HCT116 (cell line): ENCODE measurements around the gene WDR20. TPM values are rescaled to one million over a fixed set of nuclear protein-coding genes. Genes with fewer than 3 reads are reported as not detected.

Experiments used
- ATAC-seq: fragments of 200-7000 bp; cut with Tn5 transposase; 2 replicates; pipeline ENCODE4 v1.9.1; 2020; ENCODE audit warnings: mild to moderate bottlenecking, moderate library complexity
- BruUV-seq: library from RNA; stranded (reverse); fragments of 400-500 nt; replicated peaks from 2 replicates; lab custom pipeline; 2021; lab: Mats Ljungman, UMichigan
- CTCF ChIA-PET: fragments of 300-600 bp; sonication (Branson Sonifier 250); formaldehyde crosslinking; loops from one replicate; lab custom pipeline; 2021; ENCODE audit warnings: antibody characterized with exemption; lab: Charles Lee
- POLR2A ChIA-PET: fragments of 300-600, 350-600 bp; sonication (Branson Sonifier 250); formaldehyde crosslinking; loops from one replicate; lab custom pipeline; 2021; ENCODE audit warnings: antibody characterized with exemption; lab: Charles Lee
- RAD21 ChIA-PET, 2 experiments: fragments of 300-600 bp; sonication (Branson Sonifier 250); formaldehyde crosslinking; loops; one replicate each; lab custom pipeline; 2023; ENCODE audit warnings: low total read pairs in 2 of 2; ENCODE audit not compliant: uncharacterized antibody in 2 of 2, unreplicated experiment in 2 of 2, low non-redundant PET in 1 of 2; lab: Charles Lee
- DNase-seq: peaks from one replicate; pipeline ENCODE4 v3.0.0-alpha.2; 2010; ENCODE audit warnings: low read depth, low spot score
- H2AFZ ChIP-seq: fragments of 200-600 bp; shearing (Covaris generic), sonication (generic); 2 replicates; pipeline ENCODE4 v1.6.1; 2017; ENCODE audit warnings: low read depth, mixed run types, mixed read lengths, antibody characterized with exemption, low read length; ENCODE audit not compliant: poor library complexity, severe bottlenecking
- H3K27ac ChIP-seq: 2 replicates; pipeline ENCODE4 v1.5.1; 2012; ENCODE audit warnings: low read depth, low read length
- H3K27me3 ChIP-seq: fragments of 200-600 bp; sonication (generic); 2 replicates; pipeline ENCODE4 v1.6.1; 2016; ENCODE audit warnings: mixed run types, low read length, mixed read lengths; ENCODE audit not compliant: insufficient read depth
- H3K36me3 ChIP-seq, 2 experiments: fragments of 200-500 bp in 1 of 2; fragments of 200-600 bp in 1 of 2; sonication (Bioruptor generic) in 1 of 2; sonication (generic) in 1 of 2; 2 replicates each; pipeline versions ENCODE4 v1.5.1 to v1.6.1; 2014 to 2016; ENCODE audit warnings: low read length in 2 of 2, inconsistent platforms in 1 of 2, mixed read lengths in 1 of 2, mixed run types in 1 of 2; ENCODE audit not compliant: insufficient read depth in 2 of 2, control insufficient read depth in 1 of 2
- H3K4me1 ChIP-seq, 2 experiments: fragments of 200-600 bp in 1 of 2; sonication (generic) in 1 of 2; 2 replicates each; pipeline versions ENCODE4 v1.5.1 to v1.6.1; 2012 to 2017; ENCODE audit warnings: low read length in 2 of 2, inconsistent platforms in 1 of 2, mild to moderate bottlenecking in 1 of 2, mixed read lengths in 1 of 2, mixed run types in 1 of 2, moderate library complexity in 1 of 2; ENCODE audit not compliant: insufficient read depth in 2 of 2, control insufficient read depth in 1 of 2
- H3K4me2 ChIP-seq: fragments of 200-600 bp; sonication (generic); 2 replicates; pipeline ENCODE4 v1.6.1; 2017; ENCODE audit warnings: mixed run types, low read length, mixed read lengths
- H3K4me3 ChIP-seq, 2 experiments: fragments of 200-600 bp in 1 of 2; sonication (generic) in 1 of 2; replicated peaks in 1 of 2; 2 replicates each; pipeline ENCODE4 v1.5.1; 2011 to 2016; ENCODE audit warnings: low read length in 2 of 2, control low read depth in 1 of 2, low read depth in 1 of 2, mild to moderate bottlenecking in 1 of 2, mixed read lengths in 1 of 2, mixed run types in 1 of 2
- H3K79me2 ChIP-seq: fragments of 200-600 bp; sonication (generic); 2 replicates; pipeline ENCODE4 v1.6.1; 2017; ENCODE audit warnings: mild to moderate bottlenecking, mixed run types, low read length, moderate library complexity, mixed read lengths; ENCODE audit not compliant: insufficient read depth
- H3K9ac ChIP-seq: fragments of 200-600 bp; sonication (generic); 2 replicates; pipeline ENCODE4 v1.6.1; 2016; ENCODE audit warnings: low read length, mixed read lengths
- H3K9me2 ChIP-seq: fragments of 200-600 bp; sonication (generic), shearing (Covaris generic); 2 replicates; pipeline ENCODE4 v1.6.1; 2017; ENCODE audit warnings: mixed run types, mild to moderate bottlenecking, moderate library complexity; ENCODE audit not compliant: insufficient read depth
- H3K9me3 ChIP-seq, 2 experiments: fragments of 200-500 bp in 1 of 2; fragments of 200-600 bp in 1 of 2; sonication (Bioruptor generic) in 1 of 2; sonication (generic) in 1 of 2; 2 replicates each; pipeline ENCODE4 v1.6.1; 2014 to 2017; ENCODE audit warnings: low read length in 2 of 2, mixed read lengths in 2 of 2, inconsistent platforms in 1 of 2, low read depth in 1 of 2, mild to moderate bottlenecking in 1 of 2, mixed run types in 1 of 2, moderate library complexity in 1 of 2; ENCODE audit not compliant: control insufficient read depth in 1 of 2, insufficient read depth in 1 of 2
- H4K20me1 ChIP-seq: fragments of 200-600 bp; sonication (generic), shearing (Covaris generic); 2 replicates; pipeline ENCODE4 v1.6.1; 2017; ENCODE audit warnings: mixed run types, mild to moderate bottlenecking, moderate library complexity; ENCODE audit not compliant: insufficient read depth
- EGR1 ChIP-seq: IDR thresholded peaks from 2 replicates; pipeline ENCODE4 v1.6.1; 2012; ENCODE audit warnings: low read depth
- ELF1 ChIP-seq: IDR thresholded peaks from 2 replicates; pipeline ENCODE4 v1.6.1; 2012; ENCODE audit warnings: low read depth, borderline replicate concordance
- EZH2 ChIP-seq: fragments of 200-600 bp; sonication (generic); IDR thresholded peaks from 2 replicates; pipeline ENCODE4 v1.6.1; 2017; ENCODE audit warnings: antibody characterized with exemption, mixed run types
- EZH2phosphoT487 ChIP-seq: fragments of 200-600 bp; IDR thresholded peaks from 2 replicates; pipeline ENCODE4 v1.6.1; 2018; ENCODE audit warnings: antibody characterized with exemption, borderline replicate concordance
- FOSL1 ChIP-seq: IDR thresholded peaks from 2 replicates; pipeline ENCODE4 v1.6.1; 2012; ENCODE audit warnings: low read depth
- JUND ChIP-seq: IDR thresholded peaks from 2 replicates; pipeline ENCODE4 v1.6.1; 2012
- MAX ChIP-seq: IDR thresholded peaks from 2 replicates; pipeline ENCODE4 v1.6.1; 2012
- POLR2AphosphoS5 ChIP-seq: IDR thresholded peaks from 2 replicates; pipeline ENCODE4 v1.6.1; 2011; ENCODE audit warnings: mild to moderate bottlenecking, low read depth, low read length, moderate library complexity
- SP1 ChIP-seq: IDR thresholded peaks from 2 replicates; pipeline ENCODE4 v1.6.1; 2012; ENCODE audit warnings: low read depth
- TCF7L2 ChIP-seq: IDR thresholded peaks from 2 replicates; pipeline ENCODE4 v1.7.0; 2011; ENCODE audit warnings: borderline replicate concordance, inconsistent platforms; ENCODE audit not compliant: insufficient read depth, insufficient read length; ENCODE audit errors: extremely low read depth
- YY1 ChIP-seq: IDR thresholded peaks from 2 replicates; pipeline ENCODE4 v1.6.1; 2011; ENCODE audit warnings: low read length, low read depth, moderate library complexity, mild to moderate bottlenecking; ENCODE audit not compliant: insufficient replicate concordance; ENCODE audit errors: extremely low read depth
- ZFX ChIP-seq: fragments of 450-650 bp; IDR thresholded peaks from 2 replicates; pipeline ENCODE4 v1.6.1; 2017
- ZNF274 ChIP-seq: fragments of 200-500 bp; sonication (Bioruptor generic); IDR thresholded peaks from 2 replicates; pipeline ENCODE4 v1.6.1; 2014; ENCODE audit warnings: mild to moderate bottlenecking, low read depth, low read length, inconsistent platforms
- intact Hi-C: fragments of 100-400 bp; cut with micrococcal nuclease; formaldehyde crosslinking; loops from 2 replicates; pipeline ENCODE4 v1.10.0; 2022
- total RNA-seq: library from RNA; stranded (reverse); gene quantifications from one replicate; pipeline ENCODE4 v1.2.1, GENCODE V29; 2021; ENCODE audit not compliant: unreplicated experiment

The WDR20 gene
- total RNA-seq, 1 experiment from 2014 or later, result 21.1 TPM

- H3K27me3 ChIP-seq, result no peaks in the 10 kb centered on the region
- DNase-seq, result no peak
- H4K20me1 ChIP-seq, result no peaks in the 10 kb centered on the region
- no peak overlapping the region for H2AFZ ChIP-seq
- no peaks in the 10 kb centered on the region for H3K9me2 ChIP-seq
- H3K79me2 ChIP-seq, result no peaks in the 10 kb centered on the region
- ATAC-seq, result no peak
- intact Hi-C loops, result no loop called here
- no peak overlapping the region for H3K4me3 ChIP-seq
- no peaks in the 10 kb centered on the region for H3K4me1 ChIP-seq
- H3K36me3 ChIP-seq, result no peaks in the 10 kb centered on the region
- BruUV-seq, result no TSS peak
- POLR2A ChIA-PET, result no interaction called here
- no peak overlapping the region for H3K4me2 ChIP-seq
- no peaks in the 10 kb centered on the region for H3K9me3 ChIP-seq
- no peak overlapping the region for H3K9ac ChIP-seq
- TF ChIP-seq EGR1 (no peak), SP1 (no peak), YY1 (no peak), MAX (no peak), ZNF274 (no peak), JUND (no peak), EZH2 (no peak), EZH2phosphoT487 (no peak), FOSL1 (no peak), POLR2AphosphoS5 (no peak), ELF1 (no peak)
- CTCF ChIA-PET, result no interaction called here
- RAD21 ChIA-PET, result no interaction called here
- H3K27ac ChIP-seq, result no peak overlapping the region
These were observed 108.4 kb downstream of the WDR20 start for GRCh38 chr14:102248121-102248520.

GRCh38 chr14:102249041-102249440 is 109.3 kb downstream of the WDR20 start:
- ChIA-PET CTCF (no interaction called here), POLR2A (no interaction called here), RAD21 (interaction anchor here in 1 of 2 experiments (0.6 kb wide), 1 partner anchor 49 kb away, joined by 3 read pairs; no protein-coding TSS in a partner anchor)
- H3K36me3 ChIP-seq, result no peaks in the 10 kb centered on the region
- H3K9me3 ChIP-seq, result no peaks in the 10 kb centered on the region
- no peak for ATAC-seq
- intact Hi-C loops, result no loop called here
- no peak for TF ChIP-seq EZH2
- no peak for TF ChIP-seq JUND
- no peak for TF ChIP-seq ZFX
- TF ChIP-seq TCF7L2, result no peak
- no peak for TF ChIP-seq ZNF274
- TF ChIP-seq FOSL1, result no peak
- no peak overlapping the region for H3K4me3 ChIP-seq
- no peak overlapping the region for H3K4me2 ChIP-seq
- H4K20me1 ChIP-seq, result no peaks in the 10 kb centered on the region
- no peaks in the 10 kb centered on the region for H3K27me3 ChIP-seq
- H3K9ac ChIP-seq, result no peak overlapping the region
- H3K9me2 ChIP-seq, result no peaks in the 10 kb centered on the region
- DNase-seq, result no peak
- H3K27ac ChIP-seq, result no peak overlapping the region
- no TSS peak for BruUV-seq
- no peaks in the 10 kb centered on the region for H3K79me2 ChIP-seq
- H3K4me1 ChIP-seq, result no peaks in the 10 kb centered on the region
- no peak overlapping the region for H2AFZ ChIP-seq
